ENCODE measurements around the gene MVB12B.

GRCh38 chr9:126399251-126399650, 72.6 kb downstream of the MVB12B start:
- TF ChIP-seq CTCF (IDR thresholded peaks at IDR 0.05; ENCODE audit: insufficient read depth, low read length) (no peak), REST (IDR thresholded peaks at IDR 0.05; ENCODE audit: insufficient replicate concordance, low read depth) (no peak), GABPA (IDR thresholded peaks at IDR 0.05; ENCODE audit: low read depth) (no peak), POLR2AphosphoS5 (IDR thresholded peaks at IDR 0.05; ENCODE audit: low read depth) (no peak)
